AG04449 (cell line): ENCODE data around the gene DIAPH3.

Experiments
- CTCF ChIA-PET: fragments of 350-600 bp; formaldehyde crosslinking; extraction: SDS; loops from one replicate; lab custom pipeline; 2021; ENCODE audit warnings: antibody characterized with exemption; lab: Yijun Ruan, JAX
- POLR2A ChIA-PET: fragments of 400-600, 350-600 bp; formaldehyde crosslinking; extraction: SDS; loops from one replicate; lab custom pipeline; 2020; ENCODE audit warnings: antibody characterized with exemption, inconsistent platforms; lab: Yijun Ruan, JAX
- DNase-seq: peaks from one replicate; pipeline ENCODE4 v3.0.0-alpha.2; 2010; ENCODE audit warnings: low read depth, low spot score
- H3K4me3 ChIP-seq: 2 replicates; pipeline ENCODE4 v1.5.1; 2011; ENCODE audit warnings: low read depth, mild to moderate bottlenecking, control low read depth, low read length
- TF ChIP-seq, protein P1 (sequence below): IDR thresholded peaks from one replicate; pipeline ENCODE4 v1.5.1; 2011; ENCODE audit warnings: mild to moderate bottlenecking, moderate library complexity, low read length, control low read depth, inconsistent platforms; ENCODE audit not compliant: insufficient read depth; ENCODE audit errors: missing control alignments

The DIAPH3 gene

DNA sequence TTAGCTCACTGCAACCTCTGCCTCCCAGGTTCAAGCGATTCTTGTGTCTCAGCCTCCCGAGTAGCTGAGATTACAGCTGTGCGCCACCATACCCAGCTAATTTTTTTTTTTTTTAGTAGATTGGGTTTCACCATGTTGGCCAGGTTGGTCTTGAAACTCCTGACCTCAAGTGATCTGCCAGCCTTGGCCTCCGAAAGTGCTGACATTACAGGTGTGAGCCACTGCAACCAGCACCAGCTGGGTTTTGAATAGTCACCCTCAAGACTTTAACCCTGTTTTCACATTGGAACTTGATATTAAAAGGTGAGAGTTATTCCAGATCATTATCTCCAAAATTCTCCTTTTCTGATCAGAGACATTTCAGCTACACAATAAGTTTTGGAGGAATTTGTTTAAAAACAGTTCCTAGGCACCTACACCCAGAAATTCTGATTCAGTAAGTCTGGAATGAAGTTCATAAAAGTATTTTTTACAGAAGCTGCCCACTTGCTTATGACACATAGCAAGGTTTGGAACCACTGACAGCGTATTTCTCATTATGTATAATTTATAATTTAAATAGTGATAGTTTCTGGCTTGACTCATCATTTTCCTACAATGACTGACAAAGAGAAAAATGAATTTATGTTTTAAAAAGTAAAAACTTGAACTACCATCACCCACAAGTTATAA lies 417.3 kb downstream of the DIAPH3 start:
- no peak overlapping the region for H3K4me3 ChIP-seq
- POLR2A ChIA-PET, result no interaction called here
- peak; percentile 23 for DNase-seq
- CTCF ChIA-PET, result interaction anchor here (1.2 to 3.8 kb wide), 4 partner anchors 25 to 67 kb away, joined by 3 to 21 read pairs (median 4); no protein-coding TSS in a partner anchor
- TF ChIP-seq, protein P1, sequence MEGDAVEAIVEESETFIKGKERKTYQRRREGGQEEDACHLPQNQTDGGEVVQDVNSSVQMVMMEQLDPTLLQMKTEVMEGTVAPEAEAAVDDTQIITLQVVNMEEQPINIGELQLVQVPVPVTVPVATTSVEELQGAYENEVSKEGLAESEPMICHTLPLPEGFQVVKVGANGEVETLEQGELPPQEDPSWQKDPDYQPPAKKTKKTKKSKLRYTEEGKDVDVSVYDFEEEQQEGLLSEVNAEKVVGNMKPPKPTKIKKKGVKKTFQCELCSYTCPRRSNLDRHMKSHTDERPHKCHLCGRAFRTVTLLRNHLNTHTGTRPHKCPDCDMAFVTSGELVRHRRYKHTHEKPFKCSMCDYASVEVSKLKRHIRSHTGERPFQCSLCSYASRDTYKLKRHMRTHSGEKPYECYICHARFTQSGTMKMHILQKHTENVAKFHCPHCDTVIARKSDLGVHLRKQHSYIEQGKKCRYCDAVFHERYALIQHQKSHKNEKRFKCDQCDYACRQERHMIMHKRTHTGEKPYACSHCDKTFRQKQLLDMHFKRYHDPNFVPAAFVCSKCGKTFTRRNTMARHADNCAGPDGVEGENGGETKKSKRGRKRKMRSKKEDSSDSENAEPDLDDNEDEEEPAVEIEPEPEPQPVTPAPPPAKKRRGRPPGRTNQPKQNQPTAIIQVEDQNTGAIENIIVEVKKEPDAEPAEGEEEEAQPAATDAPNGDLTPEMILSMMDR, result no peak

GRCh38 chr13:59745392-59745788 lies 418.3 kb downstream of the DIAPH3 start:
- DNase-seq, result no peak
- TF ChIP-seq, protein P1, result no peak
- CTCF ChIA-PET, result interaction anchor here (1.2 to 3.8 kb wide), 4 partner anchors 9 to 66 kb away, joined by 3 to 21 read pairs (median 4); no protein-coding TSS in a partner anchor
- POLR2A ChIA-PET, result interaction anchor here (0.5 kb wide), 1 partner anchor 142 kb away, joined by 3 read pairs; no protein-coding TSS in a partner anchor
- H3K4me3 ChIP-seq, result no peak overlapping the region

DNA sequence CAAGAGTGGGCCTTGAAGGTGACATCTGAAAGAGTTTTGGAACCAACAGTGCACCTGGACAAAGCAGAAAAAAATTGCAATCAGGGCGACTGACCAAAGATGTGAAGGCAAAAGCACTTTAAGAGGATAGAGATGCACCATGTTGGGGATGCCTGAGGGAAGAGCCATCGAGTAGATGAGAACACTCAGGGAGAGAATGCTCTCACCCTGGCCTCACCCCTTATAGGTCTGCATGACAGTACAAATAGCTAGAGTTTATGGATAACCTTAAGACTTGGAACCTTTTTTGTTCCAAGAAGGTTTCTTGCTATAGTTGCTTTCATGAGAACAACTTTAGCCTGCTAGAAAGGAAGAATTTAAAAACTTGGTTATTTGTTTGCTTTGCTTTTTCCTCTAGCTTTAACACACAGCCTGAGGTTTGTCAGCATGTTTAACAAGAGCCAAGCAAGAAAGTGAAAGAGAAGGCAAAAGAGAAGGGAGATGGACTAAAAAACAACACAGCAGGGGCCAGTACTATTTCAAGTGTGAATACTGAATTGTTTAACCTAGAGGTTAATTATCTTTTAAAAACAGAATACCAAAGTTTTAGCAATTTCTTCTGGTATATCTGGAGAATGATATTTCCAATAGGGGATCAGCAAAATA lies 418.9 kb downstream of the DIAPH3 start:
- TF ChIP-seq, protein P1, result no peak
- no peak overlapping the region for H3K4me3 ChIP-seq
- CTCF ChIA-PET, result interaction anchor here (1.4 to 3.8 kb wide), 2 partner anchors 10 to 26 kb away, joined by 3 to 21 read pairs; no protein-coding TSS in a partner anchor
- POLR2A ChIA-PET, result no interaction called here
- DNase-seq, result no peak

DNA sequence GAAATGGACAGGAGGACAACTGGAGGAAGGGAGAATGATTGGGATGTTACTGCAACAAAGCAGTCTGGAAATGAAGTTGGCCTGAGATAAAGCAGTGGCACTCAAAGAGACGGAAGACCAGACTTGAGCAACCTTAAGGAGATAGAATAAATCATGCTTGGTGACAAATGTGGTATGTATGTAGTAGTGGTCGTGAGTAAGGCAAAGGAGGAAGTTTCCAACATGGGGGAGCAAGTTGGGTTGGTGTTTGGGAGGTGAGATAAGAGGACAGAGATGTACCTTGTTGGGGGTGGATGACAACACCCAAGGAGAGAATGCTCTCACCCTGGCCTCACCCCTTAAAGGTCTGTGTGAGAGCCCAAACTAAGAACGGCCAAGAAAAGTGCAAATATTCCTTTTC lies 420.5 kb downstream of the DIAPH3 start:
- ChIA-PET POLR2A (no interaction called here), CTCF (no interaction called here)
- no peak for DNase-seq
- TF ChIP-seq, protein P1, result no peak
- no peak overlapping the region for H3K4me3 ChIP-seq

DNA sequence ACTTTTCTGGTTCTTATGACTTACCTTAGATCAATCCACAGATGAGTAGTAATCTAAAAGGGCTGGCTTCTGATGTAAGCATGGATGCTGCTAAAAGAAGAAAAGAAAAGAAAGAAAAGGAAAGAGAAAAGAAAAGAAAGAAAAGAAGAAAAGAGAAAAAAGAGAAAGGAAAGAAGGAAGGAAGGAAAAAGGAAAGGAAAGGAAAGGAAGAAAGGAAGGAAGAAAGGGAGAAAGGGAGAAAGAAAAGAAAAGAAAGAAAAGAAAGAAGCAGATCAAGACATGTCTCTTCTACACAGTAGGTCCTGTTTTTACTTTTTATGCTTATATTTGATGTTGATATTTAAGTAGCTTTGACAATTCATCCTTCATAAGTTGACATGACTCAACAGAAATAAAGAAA lies 421.3 kb downstream of the DIAPH3 start:
- ChIA-PET CTCF (interaction anchor here (1.1 kb wide), 1 partner anchor 29 kb away, joined by 3 read pairs; no protein-coding TSS in a partner anchor), POLR2A (no interaction called here)
- TF ChIP-seq, protein P1, result no peak
- no peak overlapping the region for H3K4me3 ChIP-seq
- DNase-seq, result no peak

GRCh38 chr13:59738921-59739320 lies 424.8 kb downstream of the DIAPH3 start:
- TF ChIP-seq, protein P1, result no peak
- no peak for DNase-seq
- H3K4me3 ChIP-seq, result no peak overlapping the region
- ChIA-PET POLR2A (no interaction called here), CTCF (no interaction called here)
